Activated naive CD8-positive, alpha-beta T cell treated with anti-CD3 and anti-CD28 coated beads, Interleukin-2, amount 50 U/mL, for 24 hours (primary cell): ENCODE results near the gene KRTAP9-8.
"Not testable (repeated sequence)": the region's sequence is repeated elsewhere in the genome, so short reads cannot be mapped to it uniquely, and the experiment has no call there.

Experiments used
- ATAC-seq: fragments of 150-1000 bp; cut with Tn5 transposase; one replicate; pipeline ENCODE4 v1.10.0; 2021
- DNase-seq: peaks from one replicate; pipeline ENCODE4 v3.0.0; 2021
- H3K27ac Mint-ChIP-seq: one replicate; pipeline ENCODE4 v1.8.0; 2021; ENCODE audit warnings: mild to moderate bottlenecking, mixed read lengths
- H3K27me3 Mint-ChIP-seq: one replicate; pipeline ENCODE4 v1.8.0; 2021; ENCODE audit warnings: mixed read lengths
- H3K36me3 Mint-ChIP-seq: one replicate; pipeline ENCODE4 v1.8.0; 2021; ENCODE audit warnings: low read depth, mixed read lengths
- H3K4me1 Mint-ChIP-seq: one replicate; pipeline ENCODE4 v1.8.0; 2021; ENCODE audit warnings: mixed read lengths
- H3K4me3 Mint-ChIP-seq: one replicate; pipeline ENCODE4 v1.8.0; 2021; ENCODE audit warnings: mild to moderate bottlenecking, moderate library complexity, mixed read lengths
- H3K9me3 Mint-ChIP-seq: one replicate; pipeline ENCODE4 v1.8.0; 2021; ENCODE audit warnings: mixed read lengths

KRTAP9-8 gene

GRCh38 chr17:41237949-41238437 lies at the start of gene KRTAP9-8:
Gene KRTAP9-8 (plus strand): TSS chr17:41237999. CDS start chr17:41238052, 53 bp downstream.
- not testable (repeated sequence) for H3K4me3 Mint-ChIP-seq, H3K9me3 Mint-ChIP-seq, H3K4me1 Mint-ChIP-seq, H3K27me3 Mint-ChIP-seq, H3K27ac Mint-ChIP-seq, H3K36me3 Mint-ChIP-seq, ATAC-seq, DNase-seq

GRCh38 chr17:41189837-41190318 lies 47.9 kb upstream of the KRTAP9-8 start, which contains the start of gene KRTAP9-1:
Gene KRTAP9-1 (plus strand): TSS chr17:41189887. CDS start chr17:41189887, 0 bp downstream.
- not testable (repeated sequence) for H3K27ac Mint-ChIP-seq, DNase-seq, H3K4me3 Mint-ChIP-seq, H3K27me3 Mint-ChIP-seq, ATAC-seq, H3K36me3 Mint-ChIP-seq, H3K4me1 Mint-ChIP-seq, H3K9me3 Mint-ChIP-seq

- Mint-ChIP-seq H3K4me3 (no peak overlapping the region), H3K36me3 (no peaks in the 10 kb centered on the region), H3K27ac (no peak overlapping the region), H3K27me3 (peaks cover 3% of the 10 kb centered on the region), H3K4me1 (no peaks in the 10 kb centered on the region), H3K9me3 (no peaks in the 10 kb centered on the region)
- no peak for ATAC-seq
- DNase-seq, result no peak
These were observed 47.5 kb upstream of the KRTAP9-8 start for GRCh38 chr17:41190328-41190727.

- Mint-ChIP-seq H3K9me3 (no peaks in the 10 kb centered on the region), H3K36me3 (no peaks in the 10 kb centered on the region), H3K4me1 (no peaks in the 10 kb centered on the region), H3K4me3 (no peak overlapping the region), H3K27ac (no peak overlapping the region), H3K27me3 (peaks cover under 1% of the 10 kb centered on the region)
- DNase-seq (no peak), ATAC-seq (no peak)
These were observed 41.7 kb upstream of the KRTAP9-8 start for GRCh38 chr17:41196068-41196467.

GRCh38 chr17:41199421-41200078 lies 38.2 kb upstream of the KRTAP9-8 start:
- no peak overlapping the region for H3K4me3 Mint-ChIP-seq

GRCh38 chr17:41211845-41212466 lies 25.8 kb upstream of the KRTAP9-8 start:
- ATAC-seq, result peak; percentile 52
- H3K4me1 Mint-ChIP-seq, result peaks cover 11% of the 10 kb centered on the region
- H3K36me3 Mint-ChIP-seq, result no peaks in the 10 kb centered on the region
- no peak overlapping the region for H3K4me3 Mint-ChIP-seq
- no peaks in the 10 kb centered on the region for H3K9me3 Mint-ChIP-seq
- peaks cover 2% of the 10 kb centered on the region for H3K27me3 Mint-ChIP-seq
- no peak overlapping the region for H3K27ac Mint-ChIP-seq
- DNase-seq, result no peak

More at GRCh38 chr17:41199421-41200078, 38.2 kb upstream of the KRTAP9-8 start:
- no peaks in the 10 kb centered on the region for H3K4me1 Mint-ChIP-seq
- no peaks in the 10 kb centered on the region for H3K27me3 Mint-ChIP-seq
- DNase-seq (no peak), ATAC-seq (no peak)
- H3K36me3 Mint-ChIP-seq, result no peaks in the 10 kb centered on the region
- no peaks in the 10 kb centered on the region for H3K9me3 Mint-ChIP-seq
- H3K27ac Mint-ChIP-seq, result no peak overlapping the region

GRCh38 chr17:41212524-41213169 lies 25.2 kb upstream of the KRTAP9-8 start:
- Mint-ChIP-seq H3K27ac (no peak overlapping the region), H3K36me3 (no peaks in the 10 kb centered on the region), H3K9me3 (no peaks in the 10 kb centered on the region), H3K4me3 (no peak overlapping the region), H3K4me1 (peaks cover 11% of the 10 kb centered on the region), H3K27me3 (peaks cover 2% of the 10 kb centered on the region)
- ATAC-seq (no peak), DNase-seq (no peak)

- Mint-ChIP-seq H3K9me3 (peaks cover 10% of the 10 kb centered on the region), H3K4me3 (no peak overlapping the region), H3K27ac (no peak overlapping the region), H3K27me3 (peaks cover 2% of the 10 kb centered on the region), H3K36me3 (no peaks in the 10 kb centered on the region), H3K4me1 (peaks cover 11% of the 10 kb centered on the region)
- DNase-seq, result no peak
- ATAC-seq, result no peak
These were observed 22.1 kb upstream of the KRTAP9-8 start for GRCh38 chr17:41215681-41216080.

GRCh38 chr17:41223821-41224220 lies 14.0 kb upstream of the KRTAP9-8 start:
- H3K4me3 Mint-ChIP-seq, result no peak overlapping the region
- H3K9me3 Mint-ChIP-seq, result peaks cover 10% of the 10 kb centered on the region
- no peak for ATAC-seq
- DNase-seq, result no peak
- H3K4me1 Mint-ChIP-seq, result no peaks in the 10 kb centered on the region
- H3K36me3 Mint-ChIP-seq, result no peaks in the 10 kb centered on the region
- no peaks in the 10 kb centered on the region for H3K27me3 Mint-ChIP-seq
- H3K27ac Mint-ChIP-seq, result no peak overlapping the region

GRCh38 chr17:41226051-41226450 lies 11.7 kb upstream of the KRTAP9-8 start:
- Mint-ChIP-seq H3K9me3 (no peaks in the 10 kb centered on the region), H3K27ac (no peak overlapping the region), H3K36me3 (no peaks in the 10 kb centered on the region), H3K4me3 (no peak overlapping the region), H3K27me3 (no peaks in the 10 kb centered on the region), H3K4me1 (peaks cover 3% of the 10 kb centered on the region)
- ATAC-seq (no peak), DNase-seq (no peak)

- not testable (repeated sequence) for H3K36me3 Mint-ChIP-seq, DNase-seq, ATAC-seq, H3K9me3 Mint-ChIP-seq, H3K27ac Mint-ChIP-seq, H3K4me3 Mint-ChIP-seq, H3K4me1 Mint-ChIP-seq, H3K27me3 Mint-ChIP-seq
These were observed 11.2 kb upstream of the KRTAP9-8 start, which contains the start of gene KRTAP9-2 for GRCh38 chr17:41226598-41227095. Gene KRTAP9-2 (plus strand): TSS chr17:41226648. CDS start chr17:41226655, 7 bp downstream.

GRCh38 chr17:41230094-41230493 lies 7.7 kb upstream of the KRTAP9-8 start:
- DNase-seq (no peak), ATAC-seq (no peak)
- H3K27me3 Mint-ChIP-seq, result no peaks in the 10 kb centered on the region
- no peaks in the 10 kb centered on the region for H3K36me3 Mint-ChIP-seq
- H3K4me3 Mint-ChIP-seq, result no peak overlapping the region
- H3K4me1 Mint-ChIP-seq, result peaks cover 3% of the 10 kb centered on the region
- H3K9me3 Mint-ChIP-seq, result no peaks in the 10 kb centered on the region
- H3K27ac Mint-ChIP-seq, result peak overlapping the region; percentile 3

- no peaks in the 10 kb centered on the region for H3K9me3 Mint-ChIP-seq
- no peaks in the 10 kb centered on the region for H3K27me3 Mint-ChIP-seq
- no peak overlapping the region for H3K27ac Mint-ChIP-seq
- peaks cover 3% of the 10 kb centered on the region for H3K4me1 Mint-ChIP-seq
- DNase-seq, result no peak
- H3K36me3 Mint-ChIP-seq, result no peaks in the 10 kb centered on the region
- no peak overlapping the region for H3K4me3 Mint-ChIP-seq
- no peak for ATAC-seq
These were observed 6.1 kb upstream of the KRTAP9-8 start for GRCh38 chr17:41231731-41232130.

GRCh38 chr17:41232399-41233105 lies 5.2 kb upstream of the KRTAP9-8 start, which contains the start of gene KRTAP9-3:
Gene KRTAP9-3 (plus strand): TSS chr17:41232449. CDS start chr17:41232502, 53 bp downstream.
- not testable (repeated sequence) for H3K36me3 Mint-ChIP-seq, DNase-seq, H3K4me1 Mint-ChIP-seq, ATAC-seq, H3K27ac Mint-ChIP-seq, H3K9me3 Mint-ChIP-seq, H3K4me3 Mint-ChIP-seq, H3K27me3 Mint-ChIP-seq
